Measurements from ENCODE around the gene MFGE8. TPM values are rescaled to one million over a fixed set of nuclear protein-coding genes. Genes with fewer than 3 reads are reported as not detected.

Gene MFGE8
- total RNA-seq, 1 experiment from 2014 or later: 409 TPM

DNA sequence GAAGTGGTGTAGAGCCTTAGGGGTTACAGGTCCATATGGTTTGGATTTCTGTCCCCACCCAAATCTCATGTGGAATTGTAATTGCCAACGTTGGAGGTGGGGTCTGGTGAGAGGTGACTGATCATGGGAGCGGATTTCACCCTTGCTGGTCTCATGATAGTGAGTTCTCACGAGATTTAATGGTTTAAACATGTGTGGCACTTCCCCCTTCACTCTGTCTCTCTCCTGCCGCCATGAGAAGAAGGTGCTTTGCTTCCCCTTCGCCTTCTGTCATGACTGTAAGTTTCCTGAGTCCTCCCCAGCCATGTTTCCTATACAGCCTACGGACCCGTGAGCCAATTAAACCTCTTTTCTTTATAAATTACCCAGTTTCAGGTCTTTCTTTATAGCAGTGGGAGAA, 43.1 kb upstream of the MFGE8 start:
- intact Hi-C loops (cut with micrococcal nuclease; ENCODE audit: unreplicated experiment): no loop called here
- Mint-ChIP-seq H3K27ac (ENCODE audit: unreplicated experiment) (no peak overlapping the region), H3K36me3 (ENCODE audit: insufficient read depth, unreplicated experiment) (peaks cover 5% of the 10 kb centered on the region), H3K4me3 (ENCODE audit: unreplicated experiment) (no peak overlapping the region), H3K4me1 (ENCODE audit: low read depth, unreplicated experiment) (peaks cover 5% of the 10 kb centered on the region), H3K27me3 (ENCODE audit: insufficient read depth, unreplicated experiment) (no peaks in the 10 kb centered on the region), H3K9me3 (ENCODE audit: unreplicated experiment) (no peaks in the 10 kb centered on the region)
- H3K9me3 ChIP-seq: peaks cover 4% of the 10 kb centered on the region; the same call in 1 of the 2 replicates
- TF ChIP-seq, protein P1, sequence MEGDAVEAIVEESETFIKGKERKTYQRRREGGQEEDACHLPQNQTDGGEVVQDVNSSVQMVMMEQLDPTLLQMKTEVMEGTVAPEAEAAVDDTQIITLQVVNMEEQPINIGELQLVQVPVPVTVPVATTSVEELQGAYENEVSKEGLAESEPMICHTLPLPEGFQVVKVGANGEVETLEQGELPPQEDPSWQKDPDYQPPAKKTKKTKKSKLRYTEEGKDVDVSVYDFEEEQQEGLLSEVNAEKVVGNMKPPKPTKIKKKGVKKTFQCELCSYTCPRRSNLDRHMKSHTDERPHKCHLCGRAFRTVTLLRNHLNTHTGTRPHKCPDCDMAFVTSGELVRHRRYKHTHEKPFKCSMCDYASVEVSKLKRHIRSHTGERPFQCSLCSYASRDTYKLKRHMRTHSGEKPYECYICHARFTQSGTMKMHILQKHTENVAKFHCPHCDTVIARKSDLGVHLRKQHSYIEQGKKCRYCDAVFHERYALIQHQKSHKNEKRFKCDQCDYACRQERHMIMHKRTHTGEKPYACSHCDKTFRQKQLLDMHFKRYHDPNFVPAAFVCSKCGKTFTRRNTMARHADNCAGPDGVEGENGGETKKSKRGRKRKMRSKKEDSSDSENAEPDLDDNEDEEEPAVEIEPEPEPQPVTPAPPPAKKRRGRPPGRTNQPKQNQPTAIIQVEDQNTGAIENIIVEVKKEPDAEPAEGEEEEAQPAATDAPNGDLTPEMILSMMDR (IDR thresholded peaks at IDR 0.05; ENCODE audit: insufficient read depth in 1 of 2, low read depth in 1 of 2, low read length in 1 of 2, severe bottlenecking in 1 of 2, unreplicated experiment in 1 of 2): no peak
- no peaks in the 10 kb centered on the region for H3K36me3 ChIP-seq (ENCODE audit: control insufficient read depth, insufficient read depth, low read length)
- no peak overlapping the region for H3K4me3 ChIP-seq (ENCODE audit: low read depth, low read length)
- no peak for DNase-seq
- no TSS peak for BruUV-seq (replicated peaks)
- no peaks in the 10 kb centered on the region for H3K27me3 ChIP-seq (replicated peaks; ENCODE audit: control insufficient read depth, insufficient read depth, low read length)
- ChIA-PET CTCF (interaction anchor here (0.6 kb wide), 1 partner anchor 715 kb away, joined by 3 read pairs; no protein-coding TSS in a partner anchor), POLR2A (no interaction called here)
- H3K4me1 ChIP-seq: peaks cover 8% of the 10 kb centered on the region

DNA sequence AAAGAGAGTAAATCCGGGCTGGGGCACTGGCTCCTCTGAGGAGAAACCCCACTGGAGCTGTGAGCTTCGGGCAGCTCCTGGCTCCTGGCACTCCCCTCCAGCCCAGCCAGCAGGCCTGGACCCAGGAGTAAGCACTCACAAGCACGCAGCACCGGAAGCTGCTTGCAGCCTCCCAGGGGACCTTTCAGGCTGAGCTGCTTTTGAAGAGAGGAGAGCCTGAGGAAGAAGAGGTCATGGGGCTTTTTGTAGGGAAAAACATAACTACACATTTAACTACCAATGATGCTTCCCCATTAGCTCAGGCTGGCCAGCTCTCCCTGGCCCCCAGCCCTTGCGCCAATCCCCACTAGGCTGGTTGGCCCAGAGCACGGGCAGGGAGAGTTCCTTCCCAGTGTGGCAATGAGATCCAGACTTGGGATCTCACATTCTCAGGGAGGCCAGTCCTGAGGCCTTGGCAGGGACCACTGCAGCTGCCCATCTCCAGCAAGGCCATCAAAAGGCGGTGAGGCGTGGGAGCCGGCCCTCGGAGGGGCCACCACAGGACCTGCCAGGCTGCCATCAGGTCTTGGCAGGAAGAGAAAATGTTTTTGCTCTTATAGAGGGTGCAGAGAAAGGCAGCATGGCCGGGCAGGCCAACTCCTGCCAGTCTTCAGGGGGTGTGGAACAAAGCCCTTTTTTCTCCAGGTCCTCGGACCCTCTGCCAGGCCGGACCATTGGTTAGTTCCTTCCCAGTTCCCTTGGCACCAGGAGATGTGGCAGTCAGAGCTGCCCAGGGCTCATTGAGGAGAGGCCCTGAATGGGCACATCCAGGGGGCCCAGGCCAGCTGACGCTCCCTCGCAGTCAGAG, 41.5 kb upstream of the MFGE8 start:
- no peak for DNase-seq
- Histone ChIP-seq H3K9me3 (peaks cover 7% of the 10 kb centered on the region), H3K36me3 (ENCODE audit: control insufficient read depth, insufficient read depth, low read length) (no peaks in the 10 kb centered on the region), H3K4me3 (ENCODE audit: low read depth, low read length) (no peak overlapping the region), H3K4me1 (peaks cover 19% of the 10 kb centered on the region), H3K27me3 (replicated peaks; ENCODE audit: control insufficient read depth, insufficient read depth, low read length) (no peaks in the 10 kb centered on the region)
- no peak overlapping the region for H3K27ac Mint-ChIP-seq (ENCODE audit: unreplicated experiment)
- ChIA-PET POLR2A (no interaction called here), CTCF (no interaction called here)
- no TSS peak for BruUV-seq (replicated peaks)
- TF ChIP-seq, protein P1 (IDR thresholded peaks at IDR 0.05; ENCODE audit: insufficient read depth in 1 of 2, low read depth in 1 of 2, low read length in 1 of 2, severe bottlenecking in 1 of 2, unreplicated experiment in 1 of 2): no peak
- intact Hi-C loops (cut with micrococcal nuclease; ENCODE audit: unreplicated experiment): no loop called here
- H3K4me1 Mint-ChIP-seq (ENCODE audit: low read depth, unreplicated experiment): peaks cover 11% of the 10 kb centered on the region
- no peaks in the 10 kb centered on the region for H3K27me3 Mint-ChIP-seq (ENCODE audit: insufficient read depth, unreplicated experiment)
- no peaks in the 10 kb centered on the region for H3K9me3 Mint-ChIP-seq (ENCODE audit: unreplicated experiment)
- H3K4me3 Mint-ChIP-seq (ENCODE audit: unreplicated experiment): no peak overlapping the region
- peaks cover 6% of the 10 kb centered on the region for H3K36me3 Mint-ChIP-seq (ENCODE audit: insufficient read depth, unreplicated experiment)

DNA sequence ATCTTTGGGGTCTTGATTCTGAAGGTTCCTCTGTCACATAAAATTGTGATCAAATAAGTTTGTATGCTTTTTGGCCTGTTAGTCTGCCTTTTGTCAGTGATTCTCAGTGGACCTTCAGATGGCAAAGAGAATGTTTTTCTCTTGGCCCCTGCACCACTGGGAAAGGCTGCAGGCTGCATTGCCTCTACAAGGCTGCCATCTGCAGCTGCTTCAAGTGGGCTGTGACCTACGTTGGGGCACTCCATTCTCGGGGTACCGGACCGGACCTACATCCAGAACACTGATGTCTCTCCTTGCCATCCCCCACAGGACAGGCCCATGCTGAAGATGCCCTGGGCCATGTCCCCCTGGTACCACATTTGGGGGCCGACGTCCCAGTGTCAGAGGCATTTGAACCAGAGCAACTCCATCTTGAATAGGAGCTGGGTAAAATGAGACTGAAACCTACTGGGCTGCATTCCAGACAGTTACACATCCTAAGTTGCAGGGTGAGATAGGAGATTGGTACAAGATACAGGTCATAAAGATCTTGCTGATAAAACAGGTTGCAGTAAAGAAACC, 37.5 kb upstream of the MFGE8 start:
- Mint-ChIP-seq H3K4me3 (ENCODE audit: unreplicated experiment) (no peak overlapping the region), H3K27me3 (ENCODE audit: insufficient read depth, unreplicated experiment) (no peaks in the 10 kb centered on the region), H3K4me1 (ENCODE audit: low read depth, unreplicated experiment) (peaks cover 11% of the 10 kb centered on the region), H3K9me3 (ENCODE audit: unreplicated experiment) (no peaks in the 10 kb centered on the region), H3K27ac (ENCODE audit: unreplicated experiment) (peak overlapping the region; percentile 54), H3K36me3 (ENCODE audit: insufficient read depth, unreplicated experiment) (peaks cover 6% of the 10 kb centered on the region)
- Histone ChIP-seq H3K4me1 (peaks cover 19% of the 10 kb centered on the region), H3K4me3 (ENCODE audit: low read depth, low read length) (no peak overlapping the region), H3K9me3 (peaks cover 7% of the 10 kb centered on the region), H3K27me3 (replicated peaks; ENCODE audit: control insufficient read depth, insufficient read depth, low read length) (no peaks in the 10 kb centered on the region), H3K36me3 (ENCODE audit: control insufficient read depth, insufficient read depth, low read length) (no peaks in the 10 kb centered on the region)
- TF ChIP-seq, protein P1 (IDR thresholded peaks at IDR 0.05; ENCODE audit: insufficient read depth in 1 of 2, low read depth in 1 of 2, low read length in 1 of 2, severe bottlenecking in 1 of 2, unreplicated experiment in 1 of 2): no peak
- ChIA-PET POLR2A (no interaction called here), CTCF (no interaction called here)
- no peak for DNase-seq
- intact Hi-C loops (cut with micrococcal nuclease; ENCODE audit: unreplicated experiment): no loop called here
- no TSS peak for BruUV-seq (replicated peaks)
